Endothelial cell of umbilical vein (primary cell): ENCODE measurements around the gene APC2.

Experiments used
- EZH2 ChIP-seq: IDR thresholded peaks from 2 replicates; pipeline ENCODE4 v1.6.1; 2012; ENCODE audit warnings: borderline replicate concordance, low read depth, mild to moderate bottlenecking, moderate library complexity, low read length, inconsistent platforms; ENCODE audit not compliant: severe bottlenecking
- FOS ChIP-seq: IDR thresholded peaks from 2 replicates; pipeline ENCODE4 v1.6.1; 2011; ENCODE audit warnings: mild to moderate bottlenecking, low read length, moderate library complexity, borderline replicate concordance; ENCODE audit not compliant: insufficient read depth
- MYC ChIP-seq: IDR thresholded peaks from one replicate; pipeline ENCODE4 v1.6.1; 2011; ENCODE audit warnings: mild to moderate bottlenecking, low read depth, low read length
- POLR2A ChIP-seq: IDR thresholded peaks from 2 replicates; pipeline ENCODE4 v1.6.1; 2012; ENCODE audit warnings: low read depth, mild to moderate bottlenecking, control low read depth, low read length
- POLR2AphosphoS5 ChIP-seq: IDR thresholded peaks from 2 replicates; pipeline ENCODE4 v1.6.1; 2012; ENCODE audit warnings: low read depth, mild to moderate bottlenecking, control low read depth, low read length, moderate library complexity; ENCODE audit not compliant: insufficient read depth
- TF ChIP-seq, protein P1 (sequence below), 2 donors: IDR thresholded peaks; 1 replicate in 1 of 2; 2 replicates in 1 of 2; pipeline ENCODE4 v1.5.1; 2011; ENCODE audit warnings: low read length in 2 of 2, mild to moderate bottlenecking in 2 of 2, moderate library complexity in 2 of 2, control low read depth in 1 of 2, inconsistent platforms in 1 of 2, low read depth in 1 of 2; ENCODE audit not compliant: insufficient read depth in 1 of 2; ENCODE audit errors: extremely low read depth in 1 of 2
- TF ChIP-seq, protein P2 (sequence below): IDR thresholded peaks from 2 replicates; pipeline ENCODE4 v1.6.1; 2011; ENCODE audit not compliant: insufficient read depth, insufficient read length

DNA sequence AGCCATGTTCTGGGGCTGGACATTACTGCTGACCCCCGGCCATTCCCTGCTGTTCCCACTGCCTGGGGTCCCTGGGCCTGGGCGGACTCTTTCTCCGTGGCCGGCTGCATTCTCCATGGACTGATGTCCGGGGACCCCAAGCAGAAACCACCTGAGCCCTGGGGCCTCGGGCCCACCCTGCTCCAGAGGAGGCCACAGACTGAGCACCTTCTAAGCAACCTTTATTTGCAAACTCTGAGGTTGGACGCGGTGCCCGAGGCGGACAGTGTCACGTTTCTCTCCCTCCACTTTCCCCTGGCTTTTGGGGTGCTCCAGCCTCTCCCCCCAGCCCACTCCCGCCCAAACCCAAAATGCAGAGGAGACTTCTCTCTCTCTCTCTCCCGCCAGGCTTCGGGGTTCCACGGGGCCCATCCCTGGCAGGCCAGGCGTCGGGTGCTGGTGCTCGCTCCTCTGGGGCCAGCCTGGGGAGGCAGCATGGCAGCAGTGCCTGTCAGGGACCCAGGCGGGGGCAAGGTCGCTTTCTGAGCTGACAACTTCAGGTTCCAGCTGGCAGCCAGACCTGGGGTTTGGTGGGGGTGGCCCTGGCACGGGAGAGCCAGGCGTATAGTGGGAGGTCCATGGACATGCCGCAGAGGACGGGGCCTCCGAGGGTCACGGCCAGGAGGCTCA, 31.4 kb downstream of the APC2 start:
- TF ChIP-seq, protein P1, sequence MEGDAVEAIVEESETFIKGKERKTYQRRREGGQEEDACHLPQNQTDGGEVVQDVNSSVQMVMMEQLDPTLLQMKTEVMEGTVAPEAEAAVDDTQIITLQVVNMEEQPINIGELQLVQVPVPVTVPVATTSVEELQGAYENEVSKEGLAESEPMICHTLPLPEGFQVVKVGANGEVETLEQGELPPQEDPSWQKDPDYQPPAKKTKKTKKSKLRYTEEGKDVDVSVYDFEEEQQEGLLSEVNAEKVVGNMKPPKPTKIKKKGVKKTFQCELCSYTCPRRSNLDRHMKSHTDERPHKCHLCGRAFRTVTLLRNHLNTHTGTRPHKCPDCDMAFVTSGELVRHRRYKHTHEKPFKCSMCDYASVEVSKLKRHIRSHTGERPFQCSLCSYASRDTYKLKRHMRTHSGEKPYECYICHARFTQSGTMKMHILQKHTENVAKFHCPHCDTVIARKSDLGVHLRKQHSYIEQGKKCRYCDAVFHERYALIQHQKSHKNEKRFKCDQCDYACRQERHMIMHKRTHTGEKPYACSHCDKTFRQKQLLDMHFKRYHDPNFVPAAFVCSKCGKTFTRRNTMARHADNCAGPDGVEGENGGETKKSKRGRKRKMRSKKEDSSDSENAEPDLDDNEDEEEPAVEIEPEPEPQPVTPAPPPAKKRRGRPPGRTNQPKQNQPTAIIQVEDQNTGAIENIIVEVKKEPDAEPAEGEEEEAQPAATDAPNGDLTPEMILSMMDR (IDR thresholded peaks at IDR 0.05; ENCODE audit: extremely low read depth in 1 of 2, insufficient read depth in 1 of 2, low read depth in 1 of 2, low read length in 2 of 2): no peak
- TF ChIP-seq POLR2A: no peak
- TF ChIP-seq POLR2AphosphoS5: no peak
- TF ChIP-seq EZH2: no peak
- TF ChIP-seq, protein P2, sequence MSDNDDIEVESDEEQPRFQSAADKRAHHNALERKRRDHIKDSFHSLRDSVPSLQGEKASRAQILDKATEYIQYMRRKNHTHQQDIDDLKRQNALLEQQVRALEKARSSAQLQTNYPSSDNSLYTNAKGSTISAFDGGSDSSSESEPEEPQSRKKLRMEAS: no peak
- no peak for TF ChIP-seq FOS
- no peak for TF ChIP-seq MYC
